HG02759 (cell line): ENCODE data around the gene SULT1C2.
"Not testable (repeated sequence)": the region's sequence is repeated elsewhere in the genome, so short reads cannot be mapped to it uniquely, and the experiment has no call there.

Source experiments
- ATAC-seq: cut with Tn5 transposase; IDR thresholded peaks from one replicate; pipeline ENCODE4 v1.9.1; 2021; ENCODE audit warnings: mild to moderate bottlenecking, moderate library complexity; ENCODE audit not compliant: unreplicated experiment

The SULT1C2 gene

DNA sequence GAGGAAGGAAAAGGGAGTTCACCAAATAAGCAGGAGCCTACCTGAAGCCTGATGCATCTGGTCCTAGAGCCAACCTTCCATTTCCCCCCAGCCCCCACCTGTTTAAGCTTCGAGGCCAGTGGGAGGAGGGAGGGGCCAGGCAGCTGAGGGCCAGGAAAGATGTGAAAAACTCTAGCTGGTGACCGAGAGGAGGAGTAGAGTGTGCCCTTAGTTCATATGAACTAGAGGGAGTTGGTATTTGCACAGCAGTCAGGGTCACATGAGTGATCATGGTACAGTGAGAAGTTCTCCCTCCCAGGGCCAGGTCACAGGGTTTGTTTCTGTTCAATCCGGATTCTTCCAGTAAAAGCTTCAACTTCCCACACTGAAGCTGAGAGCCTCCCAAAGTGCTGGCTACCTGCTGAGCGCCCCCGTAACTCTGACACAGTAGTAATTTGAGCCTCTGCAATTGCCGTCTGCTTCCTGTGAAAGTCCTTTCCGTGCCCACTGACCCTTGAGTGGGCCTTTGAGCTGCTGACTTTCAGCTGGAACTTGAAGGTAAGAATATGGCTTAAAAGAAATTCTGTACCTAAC is at the start of gene SULT1C2:
Gene SULT1C2 (plus strand): TSS at position 362 of the 573 bp plus-strand sequence. CDS start 4,773 bp downstream, outside the sequence.
- no peak for ATAC-seq

GRCh38 chr2:108239786-108240185 is 48.9 kb upstream of the SULT1C2 start, which contains the start of gene SULT1C3:
Gene SULT1C3 (plus strand): TSS chr2:108239968. CDS start chr2:108247195, 7,227 bp downstream.
- ATAC-seq: no peak

DNA sequence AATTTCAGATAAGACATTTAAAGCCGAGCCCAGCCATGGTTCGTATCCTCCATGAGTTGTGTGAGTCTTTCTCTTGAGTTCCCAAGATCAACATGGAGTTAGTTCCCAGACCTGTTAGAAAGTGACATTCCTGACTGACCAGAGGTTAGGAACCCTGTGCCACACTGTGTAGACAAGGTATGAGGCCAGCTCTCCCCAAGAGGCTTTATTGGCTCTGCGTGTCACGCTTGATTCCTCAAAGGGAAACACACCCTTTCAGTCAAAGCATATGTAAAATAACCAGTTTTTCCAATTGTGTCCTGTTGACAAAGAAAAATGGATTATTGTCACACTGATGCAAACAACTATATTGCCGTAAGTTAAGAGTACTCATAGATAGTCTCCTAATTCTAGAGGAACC is 47.7 kb upstream of the SULT1C2 start:
- no peak for ATAC-seq

DNA sequence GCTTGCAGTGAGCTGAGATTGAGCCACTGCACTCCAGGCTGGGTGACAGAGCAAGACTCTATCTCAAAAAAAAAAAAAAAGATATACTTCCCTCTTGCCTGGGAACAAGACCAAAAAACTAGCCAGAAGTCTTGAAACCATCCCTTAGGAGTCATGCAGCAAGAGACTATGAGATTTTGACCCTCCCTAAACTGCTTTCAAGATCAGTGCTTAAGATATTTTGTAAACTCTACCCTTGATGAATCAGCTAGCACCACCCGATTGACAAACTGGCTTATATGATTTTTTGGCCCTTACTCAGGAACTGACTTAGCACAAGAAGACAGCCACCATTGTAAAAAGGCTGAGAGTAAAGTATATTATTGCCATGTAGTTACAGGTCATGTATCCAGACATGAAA is 45.1 kb upstream of the SULT1C2 start:
- ATAC-seq: no peak

GRCh38 chr2:108244667-108245414 is 43.9 kb upstream of the SULT1C2 start:
- no peak for ATAC-seq

DNA sequence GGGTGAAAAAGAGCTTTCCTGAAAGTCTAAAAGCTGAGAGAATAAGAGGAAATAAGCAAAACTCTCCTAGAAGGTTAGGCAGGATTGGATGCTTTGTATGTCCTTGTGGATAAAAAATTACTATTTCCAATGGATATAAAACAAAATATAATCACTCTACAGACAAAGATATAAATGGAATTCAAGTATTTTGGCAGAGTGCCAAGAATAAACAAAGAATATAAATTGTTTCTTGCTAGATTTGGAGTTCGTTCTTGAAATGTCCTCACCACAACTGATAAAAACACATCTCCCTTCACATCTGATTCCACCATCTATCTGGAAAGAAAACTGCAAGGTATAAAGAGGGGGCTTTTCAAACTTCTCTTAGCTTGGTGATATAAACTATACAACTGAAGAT is 35.6 kb upstream of the SULT1C2 start:
- no peak for ATAC-seq

DNA sequence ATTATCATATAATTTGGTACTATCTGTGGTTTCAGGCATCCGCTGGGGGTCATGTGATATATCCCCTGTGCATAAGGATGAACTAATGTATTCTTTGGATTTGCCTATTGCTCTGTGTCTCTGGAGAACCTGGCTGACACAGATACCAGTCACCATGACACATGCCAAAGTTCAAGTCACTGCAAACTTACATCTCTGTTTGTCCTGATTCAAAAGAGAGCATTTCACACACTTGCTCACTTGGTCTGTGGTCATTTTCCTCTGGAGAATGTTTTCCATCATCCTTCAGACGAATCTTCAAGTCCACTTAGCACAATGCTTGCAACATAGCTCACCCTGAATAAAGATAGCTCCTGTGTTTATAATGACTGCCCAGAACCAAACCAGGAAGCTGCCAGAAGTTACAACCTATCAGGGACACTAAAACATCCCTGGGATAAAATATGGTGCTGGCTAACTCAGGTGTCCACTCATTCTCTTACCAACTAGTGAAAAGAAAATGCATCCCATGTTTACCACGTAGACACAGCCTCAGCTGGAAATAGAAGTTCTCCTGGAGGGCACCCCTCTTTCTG is 30.9 kb upstream of the SULT1C2 start:
- ATAC-seq: no peak

DNA sequence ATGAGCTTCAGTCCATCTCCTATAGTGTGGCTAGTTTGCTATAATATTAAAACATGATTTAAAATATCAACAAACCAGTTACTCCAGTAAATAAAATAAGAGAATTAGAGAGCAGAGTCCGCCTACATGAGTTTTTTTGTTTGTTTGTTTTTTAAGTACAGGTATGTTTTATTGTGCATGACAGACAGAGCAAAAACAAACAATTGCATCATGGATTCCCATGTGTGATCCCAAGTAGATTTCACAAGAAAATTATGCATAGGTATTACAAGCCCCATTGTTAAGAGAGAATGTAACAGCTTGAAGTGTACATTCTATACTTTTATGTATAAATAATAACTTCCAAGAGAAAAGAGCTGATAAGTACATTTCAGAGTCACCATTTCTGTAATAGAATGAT is 27.9 kb upstream of the SULT1C2 start:
- ATAC-seq: no peak

DNA sequence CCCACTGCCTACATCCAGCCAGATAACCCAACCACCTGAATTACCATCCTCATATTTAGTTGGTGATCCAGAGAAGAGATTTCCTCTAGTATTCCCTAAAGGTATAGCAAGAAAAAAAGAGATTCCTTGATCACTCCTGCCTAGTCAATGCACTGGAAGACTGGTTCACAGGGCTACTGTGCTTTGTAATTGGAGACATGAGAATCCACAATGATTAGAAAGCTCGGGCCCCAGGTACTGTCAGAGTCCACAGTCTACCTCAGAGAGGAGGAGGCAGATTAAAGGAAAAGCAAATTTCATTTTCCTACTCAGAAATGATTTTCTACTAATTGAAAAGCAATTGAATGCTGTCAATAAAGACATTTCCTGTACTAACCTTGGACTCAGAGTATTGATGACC is 26.7 kb upstream of the SULT1C2 start:
- ATAC-seq: no peak

GRCh38 chr2:108263401-108263800 is 25.3 kb upstream of the SULT1C2 start:
- no peak for ATAC-seq

- no peak for ATAC-seq
Measured at GRCh38 chr2:108266218-108266617, 22.5 kb upstream of the SULT1C2 start.

DNA sequence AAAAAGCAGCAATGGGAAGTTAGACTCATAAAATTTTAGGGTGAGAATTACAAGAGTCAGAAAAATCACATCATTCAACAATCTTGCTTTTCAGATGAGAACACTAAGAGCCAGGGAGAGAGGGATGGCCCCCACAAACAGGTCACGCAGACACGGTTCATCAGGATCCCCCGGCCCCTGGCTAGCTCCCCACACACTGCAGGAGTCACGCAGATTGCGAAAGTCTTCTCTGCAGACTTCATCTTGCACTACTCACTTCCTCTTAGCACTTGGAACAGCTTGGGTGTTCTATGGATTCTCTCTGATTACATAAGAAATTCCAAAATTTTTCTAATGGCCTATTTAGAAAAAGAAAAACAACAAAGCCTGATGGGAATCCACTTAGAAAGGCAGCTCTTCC is 21.6 kb upstream of the SULT1C2 start:
- ATAC-seq: no peak

DNA sequence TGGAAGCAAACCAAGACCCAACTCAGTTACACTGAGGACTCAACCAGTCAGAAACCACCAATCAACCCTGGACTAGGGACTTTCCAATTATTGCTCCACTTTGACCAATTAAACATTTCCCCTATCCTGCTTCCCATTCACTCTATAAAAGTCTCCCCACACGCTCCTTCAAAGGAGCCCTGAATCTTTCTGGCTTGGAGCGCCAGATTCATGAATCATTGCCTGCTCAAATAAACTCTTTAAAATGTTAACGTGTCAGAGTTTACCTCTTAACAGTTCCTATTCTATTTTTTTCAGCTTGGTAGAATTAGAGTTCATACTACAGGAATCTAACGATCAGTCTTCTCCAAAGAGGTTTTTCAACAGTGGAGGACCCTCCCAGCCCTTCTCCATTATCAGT is 20.7 kb upstream of the SULT1C2 start:
- no peak for ATAC-seq

- ATAC-seq: no peak
Measured at GRCh38 chr2:108270346-108270745, 18.3 kb upstream of the SULT1C2 start.

GRCh38 chr2:108270768-108271506 is 17.8 kb upstream of the SULT1C2 start:
- no peak for ATAC-seq

GRCh38 chr2:108271691-108272253 is 16.9 kb upstream of the SULT1C2 start:
- ATAC-seq: no peak

DNA sequence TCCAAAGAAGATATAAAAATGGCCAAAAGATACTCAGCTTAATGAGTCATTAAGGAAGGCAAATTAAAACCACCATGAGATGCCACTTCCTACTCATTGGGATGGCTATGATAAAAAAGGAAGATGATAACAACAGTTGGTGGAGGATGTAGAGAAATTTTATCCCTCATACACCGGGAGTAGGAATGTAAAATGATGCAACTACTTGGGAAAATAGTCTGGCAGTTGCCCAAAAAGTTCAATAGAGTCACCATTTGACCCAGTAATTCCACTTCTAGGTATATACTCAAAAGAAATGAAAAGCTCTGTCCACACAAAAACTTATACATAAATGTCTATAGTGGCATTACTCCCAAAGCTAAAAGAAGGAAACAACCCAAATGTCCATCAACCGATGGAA is 10.1 kb upstream of the SULT1C2 start:
- no peak for ATAC-seq

GRCh38 chr2:108279468-108279867 is 9.2 kb upstream of the SULT1C2 start:
- ATAC-seq: no peak

- ATAC-seq: no peak
Measured at GRCh38 chr2:108280466-108280865, 8.2 kb upstream of the SULT1C2 start.

- ATAC-seq: not testable (repeated sequence)
Measured at GRCh38 chr2:108284566-108284965, 4.1 kb upstream of the SULT1C2 start.

- ATAC-seq: no peak
Measured at GRCh38 chr2:108285616-108286015, 3.1 kb upstream of the SULT1C2 start.
